ENCODE data around the gene GNPTAB.

- TF ChIP-seq EZH2 (IDR thresholded peaks at IDR 0.05; ENCODE audit: insufficient read depth, low read length) (no peak), CTCF (IDR thresholded peaks at IDR 0.05; ENCODE audit: insufficient read depth, low read depth, low read length) (no peak)
These were observed 40.2 kb upstream of the GNPTAB start for GRCh38 chr12:101870925-101871324.

All from astrocyte (in vitro differentiated cells and primary cell).